H1 (cell line): ENCODE data around the gene RLN2. TPM values are rescaled to one million over a fixed set of nuclear protein-coding genes. Genes with fewer than 3 reads are reported as not detected.

Source experiments
- CTCF ChIA-PET: fragments of 300-600 bp; sonication (Branson Sonifier 250); formaldehyde crosslinking; loops from one replicate; lab custom pipeline; 2021; ENCODE audit not compliant: partially characterized antibody; lab: Charles Lee
- POLR2A ChIA-PET: fragments of 300-600 bp; sonication (Branson Sonifier 250); formaldehyde crosslinking; loops from one replicate; lab custom pipeline; 2021; ENCODE audit warnings: inconsistent platforms; ENCODE audit not compliant: partially characterized antibody; lab: Charles Lee
- DNase-seq, 2 experiments: peaks; one replicate each; pipeline versions ENCODE4 v3.0.0 to v3.0.0-alpha.2; 2010 to 2022; ENCODE audit warnings: low spot score in 2 of 2, low read depth in 1 of 2, mixed read lengths in 1 of 2
- FAIRE-seq: peaks from 2 replicates; lab custom pipeline; 2011; peaks lifted over from hg19 to GRCh38; lab: Jason Lieb, UNC
- H2AFZ ChIP-seq: 2 replicates; pipeline ENCODE4 v1.8.1; 2012; ENCODE audit warnings: low read length, inconsistent platforms
- H2AK5ac ChIP-seq: 2 replicates; pipeline ENCODE4 v1.6.1; 2013; ENCODE audit warnings: low read depth, low read length
- H2BK120ac ChIP-seq: replicated peaks from 2 replicates; pipeline ENCODE3; 2013; ENCODE audit warnings: low read depth, low read length, inconsistent platforms
- H2BK12ac ChIP-seq: 2 replicates; pipeline ENCODE4 v1.6.1; 2013; ENCODE audit warnings: low read depth, low read length
- H2BK15ac ChIP-seq: 2 replicates; pipeline ENCODE4 v1.6.1; 2013; ENCODE audit warnings: low read length
- H2BK20ac ChIP-seq: 2 replicates; pipeline ENCODE4 v1.6.1; 2013; ENCODE audit warnings: low read length
- H2BK5ac ChIP-seq: 2 replicates; pipeline ENCODE4 v1.6.1; 2013; ENCODE audit warnings: low read depth, low read length
- H3K14ac ChIP-seq: 2 replicates; pipeline ENCODE4 v1.6.1; 2013; ENCODE audit warnings: inconsistent platforms; ENCODE audit not compliant: insufficient read length
- H3K18ac ChIP-seq: 2 replicates; pipeline ENCODE4 v1.6.1; 2013; ENCODE audit warnings: low read length; ENCODE audit errors: extremely low read depth
- H3K23ac ChIP-seq: 2 replicates; pipeline ENCODE4 v1.6.1; 2013; ENCODE audit warnings: inconsistent platforms; ENCODE audit not compliant: insufficient read length
- H3K23me2 ChIP-seq: 2 replicates; pipeline ENCODE4 v1.6.1; 2013; ENCODE audit warnings: low read depth, low read length
- H3K27ac ChIP-seq: 2 replicates; pipeline ENCODE4 v1.6.1; 2011; ENCODE audit warnings: low read depth, low read length, inconsistent platforms
- H3K27me3 ChIP-seq, 4 experiments: replicated peaks in 1 of 4; 1 replicate in 1 of 4; 2 replicates in 3 of 4; pipeline versions ENCODE4 v1.6.1 to v1.8.1; 2011 to 2013; ENCODE audit warnings: low read length in 3 of 4, mild to moderate bottlenecking in 3 of 4, inconsistent platforms in 2 of 4, mixed read lengths in 2 of 4, moderate library complexity in 1 of 4; ENCODE audit not compliant: control insufficient read depth in 3 of 4, insufficient read depth in 3 of 4; ENCODE audit errors: extremely low read depth in 1 of 4
- H3K36me3 ChIP-seq, 4 experiments: 2 replicates each; pipeline versions ENCODE4 v1.6.1 to v1.8.1; 2011 to 2013; ENCODE audit warnings: mild to moderate bottlenecking in 4 of 4, low read length in 3 of 4, moderate library complexity in 2 of 4, control low read depth in 1 of 4, inconsistent platforms in 1 of 4; ENCODE audit not compliant: insufficient read depth in 4 of 4, control insufficient read depth in 2 of 4
- H3K4ac ChIP-seq: replicated peaks from 2 replicates; pipeline ENCODE3; 2013; ENCODE audit warnings: low read length, low read depth, mixed read lengths, inconsistent platforms; ENCODE audit not compliant: insufficient read length
- H3K4me1 ChIP-seq, 4 experiments: replicated peaks in 1 of 4; 1 replicate in 1 of 4; 2 replicates in 3 of 4; pipeline versions ENCODE4 v1.6.1 to v1.8.1; 2011 to 2013; ENCODE audit warnings: low read length in 3 of 4, inconsistent platforms in 2 of 4, mixed read lengths in 1 of 4; ENCODE audit not compliant: insufficient read depth in 4 of 4, control insufficient read depth in 3 of 4
- H3K4me2 ChIP-seq, 2 experiments: 2 replicates each; pipeline versions ENCODE4 v1.6.1 to v1.8.1; 2011 to 2013; ENCODE audit warnings: low read depth in 2 of 2, low read length in 2 of 2, control low read depth in 1 of 2, inconsistent platforms in 1 of 2, mild to moderate bottlenecking in 1 of 2; ENCODE audit not compliant: insufficient read depth in 1 of 2
- H3K4me3 ChIP-seq, 4 experiments: fragments of 200-600, 300-600 bp in 1 of 4; sonication (generic), shearing (Covaris generic), sonication (Bioruptor Twin) in 1 of 4; 2 replicates each; pipeline versions ENCODE4 v1.5.1 to v1.8.1; 2011 to 2016; ENCODE audit warnings: low read length in 4 of 4, low read depth in 3 of 4, control low read depth in 2 of 4, inconsistent platforms in 2 of 4, mild to moderate bottlenecking in 2 of 4, mixed read lengths in 1 of 4, moderate library complexity in 1 of 4; ENCODE audit not compliant: insufficient read depth in 2 of 4; ENCODE audit errors: extremely low read depth in 1 of 4
- H3K56ac ChIP-seq: replicated peaks from 2 replicates; pipeline ENCODE3; 2013; ENCODE audit warnings: low read depth, mild to moderate bottlenecking, mixed read lengths, low read length, inconsistent platforms; ENCODE audit not compliant: insufficient read length
- H3K79me1 ChIP-seq: 2 replicates; pipeline ENCODE4 v1.6.1; 2013; ENCODE audit warnings: low read depth, low read length, control low read depth
- H3K79me2 ChIP-seq, 2 experiments: 2 replicates each; pipeline versions ENCODE4 v1.6.1 to v1.8.1; 2012 to 2013; ENCODE audit warnings: low read length in 2 of 2, mild to moderate bottlenecking in 2 of 2, inconsistent platforms in 1 of 2; ENCODE audit not compliant: insufficient read depth in 2 of 2, control insufficient read depth in 1 of 2
- H3K9ac ChIP-seq, 4 experiments: replicated peaks in 1 of 4; 1 replicate in 1 of 4; 2 replicates in 3 of 4; pipeline versions ENCODE4 v1.6.1 to v1.8.1; 2011 to 2013; ENCODE audit warnings: low read depth in 3 of 4, low read length in 3 of 4, control low read depth in 2 of 4, mild to moderate bottlenecking in 2 of 4, moderate library complexity in 2 of 4, inconsistent platforms in 1 of 4; ENCODE audit errors: extremely low read depth in 1 of 4
- H3K9me3 ChIP-seq, 2 experiments: 2 replicates each; pipeline versions ENCODE4 v1.6.1 to v1.8.1; 2012 to 2013; ENCODE audit warnings: mild to moderate bottlenecking in 2 of 2, moderate library complexity in 2 of 2, control low read depth in 1 of 2, inconsistent platforms in 1 of 2, low read depth in 1 of 2, low read length in 1 of 2, mixed read lengths in 1 of 2; ENCODE audit not compliant: insufficient read depth in 2 of 2
- H4K20me1 ChIP-seq, 2 experiments: replicated peaks in 1 of 2; 2 replicates each; pipeline versions ENCODE3 to v1.8.1; 2011 to 2013; ENCODE audit warnings: inconsistent platforms in 2 of 2, low read length in 2 of 2, mild to moderate bottlenecking in 1 of 2; ENCODE audit not compliant: insufficient read depth in 2 of 2, control insufficient read depth in 1 of 2
- H4K5ac ChIP-seq: 2 replicates; pipeline ENCODE4 v1.6.1; 2013; ENCODE audit warnings: low read length, low read depth, mixed read lengths, inconsistent platforms; ENCODE audit not compliant: insufficient read length
- H4K8ac ChIP-seq: 2 replicates; pipeline ENCODE4 v1.8.0; 2013; ENCODE audit warnings: mild to moderate bottlenecking, moderate library complexity, low read length, inconsistent platforms; ENCODE audit not compliant: insufficient read depth; ENCODE audit errors: extremely low read depth
- H4K91ac ChIP-seq: replicated peaks from 2 replicates; pipeline ENCODE3; 2013; ENCODE audit warnings: low read length, mixed read lengths, inconsistent platforms; ENCODE audit not compliant: insufficient read length
- CTBP2 ChIP-seq: IDR thresholded peaks from 2 replicates; pipeline ENCODE4 v1.7.0; 2011; ENCODE audit warnings: borderline replicate concordance, mild to moderate bottlenecking, moderate library complexity, mixed read lengths, low read length; ENCODE audit not compliant: insufficient read depth, insufficient read length
- EZH2 ChIP-seq: fragments of 200-600 bp; sonication (generic); IDR thresholded peaks from 2 replicates; pipeline ENCODE4 v1.7.1; 2012; ENCODE audit warnings: low read depth, mild to moderate bottlenecking, moderate library complexity, low read length, inconsistent platforms; ENCODE audit not compliant: severe bottlenecking
- POLR2AphosphoS5 ChIP-seq: IDR thresholded peaks from 2 replicates; pipeline ENCODE4 v1.6.1; 2011; ENCODE audit warnings: low read depth, low read length
- RAD21 ChIP-seq, 2 experiments: IDR thresholded peaks in 1 of 2; conservative IDR thresholded peaks in 1 of 2; 2 replicates each; pipeline ENCODE4 v1.6.1; 2011; ENCODE audit warnings: low read depth in 2 of 2, low read length in 2 of 2, improper control_type of control experiment in 1 of 2, inconsistent platforms in 1 of 2, mild to moderate bottlenecking in 1 of 2, moderate library complexity in 1 of 2
- SP2 ChIP-seq: IDR thresholded peaks from 2 replicates; pipeline ENCODE4 v1.6.1; 2012; ENCODE audit warnings: mild to moderate bottlenecking, low read length, inconsistent platforms
- YY1 ChIP-seq: IDR thresholded peaks from 2 replicates; pipeline ENCODE4 v1.6.1; 2011; ENCODE audit warnings: low read depth, mild to moderate bottlenecking, low read length
- WGBS, 2 experiments: shearing (Covaris generic) in 1 of 2; methylation state at CpG; one replicate each; pipeline versions ENCODE4 v1.1.6 to v1.1.7; 2013 to 2015; ENCODE audit warnings: low lambda C conversion rate in 2 of 2, mixed read lengths in 2 of 2, inconsistent platforms in 1 of 2, low coverage in 1 of 2, missing lambda C conversion rate in 1 of 2; ENCODE audit not compliant: insufficient replicate concordance in 2 of 2, insufficient coverage in 1 of 2, insufficient read length in 1 of 2; ENCODE audit errors: extremely low coverage in 1 of 2, missing lambda C conversion rate in 1 of 2; 5-methylcytosine and 5-hydroxymethylcytosine counted together
- polyA plus RNA-seq, 7 experiments: library from polyadenylated mRNA; depleted of rRNA in 3 of 7; stranded (reverse) in 5 of 7; unstranded in 2 of 7; fragments of >200 nt in 5 of 7; fragments of 200-250 nt in 2 of 7; gene quantifications; 1 replicate in 5 of 7; 2 replicates in 1 of 7; 4 replicates in 1 of 7; pipeline versions ENCODE4 v1.2.1 to v1.2.3, GENCODE V29; 2011 to 2013; ENCODE audit warnings: missing spikeins in 2 of 7, mixed read lengths in 2 of 7
- total RNA-seq: library from RNA; stranded (reverse); fragmentation: NEBNext Ultra II Directional; extraction: Animal tissue kit (Norgen Biotek cat#: 25700); gene quantifications from 2 replicates; pipeline ENCODE4 v1.2.1, GENCODE V29; 2021
- TF ChIP-seq, protein P1 (sequence below), 3 experiments: IDR thresholded peaks; 1 replicate in 2 of 3; 2 replicates in 1 of 3; pipeline versions ENCODE4 v1.5.1 to v1.6.1; 2011; ENCODE audit warnings: low read length in 3 of 3, mild to moderate bottlenecking in 3 of 3, inconsistent platforms in 2 of 3, low read depth in 1 of 3, moderate library complexity in 1 of 3; ENCODE audit not compliant: insufficient read depth in 1 of 3; ENCODE audit errors: control extremely low read depth in 1 of 3

RLN2 gene
- total and polyA plus RNA-seq, 2 of the 8 experiments (the other 6 are each of a cell fraction or from before 2014, with no cell fraction given) = 4.5 to 6.0 TPM

DNA sequence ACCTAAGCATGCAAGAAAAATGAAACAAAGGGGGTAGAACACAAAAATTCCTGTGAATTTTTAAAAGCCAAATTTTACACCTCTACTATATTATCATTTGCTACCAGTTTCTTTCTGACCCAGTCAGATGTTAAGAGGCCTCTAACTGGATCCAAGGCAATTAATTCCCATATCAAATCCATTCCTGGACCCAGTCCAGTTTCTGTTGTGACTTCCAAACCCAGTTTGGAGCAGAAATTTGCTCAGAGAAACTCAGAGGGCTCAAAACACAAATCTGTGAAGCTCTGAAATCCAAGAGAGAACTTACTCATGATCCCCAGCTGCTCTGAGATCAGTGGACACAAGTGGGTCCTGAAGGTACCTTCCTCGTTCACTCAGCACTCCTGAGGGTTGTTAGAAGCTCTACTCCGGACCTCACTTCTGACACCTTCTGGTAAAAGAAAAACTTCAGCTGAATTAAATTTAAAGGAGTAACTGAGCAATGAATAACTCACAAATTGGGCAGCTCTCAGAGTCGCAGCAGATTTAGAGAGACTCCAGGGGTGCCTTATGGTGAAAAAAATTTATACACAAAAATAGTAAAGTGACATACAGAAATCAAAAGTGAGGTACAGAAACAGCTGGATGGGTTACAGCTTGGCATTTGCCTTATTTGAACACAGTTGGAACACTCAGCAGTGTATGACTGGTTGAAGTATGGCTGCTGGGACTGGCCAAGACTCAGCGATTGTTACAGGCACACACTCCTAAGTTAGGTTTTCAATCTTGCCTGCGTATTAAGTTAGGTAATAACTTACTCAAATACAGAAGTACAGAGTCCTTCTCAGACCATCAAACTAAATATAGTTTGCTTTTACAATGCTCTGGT, 40.9 kb downstream of the RLN2 start:
- POLR2A ChIA-PET = no interaction called here
- no peak for DNase-seq
- H2AK5ac ChIP-seq = no peak overlapping the region

More for the DNA sequence above, 40.9 kb downstream of the RLN2 start:
- H3K9me3 ChIP-seq = no peaks in the 10 kb centered on the region; a peak in 2 of 4 replicates
- CTCF ChIA-PET = interaction anchor here (0.6 to 1.4 kb wide), 11 partner anchors 12 to 514 kb away, joined by 3 to 7 read pairs (median 3); no protein-coding TSS in a partner anchor
- H3K79me1 ChIP-seq = no peaks in the 10 kb centered on the region
- H3K9ac ChIP-seq = no peak overlapping the region
- no peak overlapping the region for H4K91ac ChIP-seq
- H3K4me2 ChIP-seq = no peak overlapping the region
- H4K20me1 ChIP-seq = no peaks in the 10 kb centered on the region
- no peaks in the 10 kb centered on the region for H3K27me3 ChIP-seq
- H4K5ac ChIP-seq = no peak overlapping the region
- no peak overlapping the region for H3K23ac ChIP-seq
- H3K23me2 ChIP-seq = no peaks in the 10 kb centered on the region
- H3K27ac ChIP-seq = no peak overlapping the region
- no peak overlapping the region for H3K18ac ChIP-seq
- H3K36me3 ChIP-seq = no peaks in the 10 kb centered on the region
- FAIRE-seq = peak; percentile 28
- 75% methylated on average over 5 of the region's 5 CpGs; no CpG with 5 or more reads in 1 of the 2 experiments for WGBS, 2 experiments
- no peak overlapping the region for H2BK15ac ChIP-seq
- H3K4me1 ChIP-seq = peaks cover 0 to 4% (median 1%) of the 10 kb centered on the region in 4 experiments; a peak in 3 of 7 replicates
- H3K14ac ChIP-seq = no peak overlapping the region
- H2BK20ac ChIP-seq = no peak overlapping the region
- H3K4me3 ChIP-seq = no peak overlapping the region
- TF ChIP-seq EZH2 = no peak
- TF ChIP-seq SP2 = no peak
- no peak for TF ChIP-seq POLR2AphosphoS5
- TF ChIP-seq, protein P1, sequence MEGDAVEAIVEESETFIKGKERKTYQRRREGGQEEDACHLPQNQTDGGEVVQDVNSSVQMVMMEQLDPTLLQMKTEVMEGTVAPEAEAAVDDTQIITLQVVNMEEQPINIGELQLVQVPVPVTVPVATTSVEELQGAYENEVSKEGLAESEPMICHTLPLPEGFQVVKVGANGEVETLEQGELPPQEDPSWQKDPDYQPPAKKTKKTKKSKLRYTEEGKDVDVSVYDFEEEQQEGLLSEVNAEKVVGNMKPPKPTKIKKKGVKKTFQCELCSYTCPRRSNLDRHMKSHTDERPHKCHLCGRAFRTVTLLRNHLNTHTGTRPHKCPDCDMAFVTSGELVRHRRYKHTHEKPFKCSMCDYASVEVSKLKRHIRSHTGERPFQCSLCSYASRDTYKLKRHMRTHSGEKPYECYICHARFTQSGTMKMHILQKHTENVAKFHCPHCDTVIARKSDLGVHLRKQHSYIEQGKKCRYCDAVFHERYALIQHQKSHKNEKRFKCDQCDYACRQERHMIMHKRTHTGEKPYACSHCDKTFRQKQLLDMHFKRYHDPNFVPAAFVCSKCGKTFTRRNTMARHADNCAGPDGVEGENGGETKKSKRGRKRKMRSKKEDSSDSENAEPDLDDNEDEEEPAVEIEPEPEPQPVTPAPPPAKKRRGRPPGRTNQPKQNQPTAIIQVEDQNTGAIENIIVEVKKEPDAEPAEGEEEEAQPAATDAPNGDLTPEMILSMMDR (IDR thresholded peaks at IDR 0.05; ENCODE audit: control extremely low read depth in 1 of 3, insufficient read depth in 1 of 3, low read depth in 1 of 3, low read length in 3 of 3) = peak in 1 of 3 experiments; percentile 16; a peak in 1 of 4 replicates
- no peak for TF ChIP-seq CTBP2
- peak; percentile 22 to 44; a peak in 3 of 4 replicates for TF ChIP-seq RAD21 (IDR thresholded peaks at IDR 0.05 in 1 of 2, conservative IDR thresholded peaks at IDR 0.05 in 1 of 2; ENCODE audit: low read depth in 2 of 2, low read length in 2 of 2)
- no peak for TF ChIP-seq YY1
- no peak overlapping the region for H2BK5ac ChIP-seq
- H3K56ac ChIP-seq = no peak overlapping the region
- 0 out of 2 replicates have a peak overlapping the region, but pooled peaks have one; percentile 91 for H2AFZ ChIP-seq
- H3K79me2 ChIP-seq = no peaks in the 10 kb centered on the region
- H4K8ac ChIP-seq = no peak overlapping the region
- H2BK120ac ChIP-seq = no peak overlapping the region
- no peak overlapping the region for H2BK12ac ChIP-seq
- no peak overlapping the region for H3K4ac ChIP-seq
